C4-2B (cell line): ENCODE results near the gene ERFE.

Source experiments
- CTCF ChIP-seq: fragments of 450-650 bp; conservative IDR thresholded peaks from 2 replicates; pipeline ENCODE4 v1.5.1; 2017; ENCODE audit warnings: mild to moderate bottlenecking
- ZFX ChIP-seq: fragments of 450-650 bp; IDR thresholded peaks from 2 replicates; pipeline ENCODE4 v1.6.1; 2017

GRCh38 chr2:238161291-238162051 lies 2.7 kb downstream of the ERFE start:
- TF ChIP-seq ZFX (no peak), CTCF (no peak)
